ELF-1 (cell line): ENCODE data around the gene SLC25A10.
"Not testable (repeated sequence)": the region's sequence is repeated elsewhere in the genome, so short reads cannot be mapped to it uniquely, and the experiment has no call there.

Experiments used
- DNase-seq: peaks from one replicate; pipeline ENCODE4 v3.0.0-alpha.2; 2016; ENCODE audit warnings: low read depth, low spot score

The SLC25A10 gene

GRCh38 chr17:81722184-81723120 lies 10.4 kb downstream of the SLC25A10 start:
- no peak for DNase-seq

GRCh38 chr17:81723651-81724209 lies 11.6 kb downstream of the SLC25A10 start:
- no peak for DNase-seq

GRCh38 chr17:81725439-81725838 lies 13.4 kb downstream of the SLC25A10 start:
- DNase-seq: no peak

GRCh38 chr17:81726004-81726403 lies 13.9 kb downstream of the SLC25A10 start:
- no peak for DNase-seq

- no peak for DNase-seq
Observed at GRCh38 chr17:81727324-81728031, 15.4 kb downstream of the SLC25A10 start.

- DNase-seq: peak; percentile 87
Observed at GRCh38 chr17:81733507-81734404, 21.7 kb downstream of the SLC25A10 start.

- no peak for DNase-seq
Observed at GRCh38 chr17:81734405-81735263, 22.6 kb downstream of the SLC25A10 start.

- DNase-seq: peak; percentile 54
Observed at GRCh38 chr17:81735264-81736102, 23.4 kb downstream of the SLC25A10 start.

- DNase-seq: no peak
Observed at GRCh38 chr17:81737947-81738800, 26.1 kb downstream of the SLC25A10 start.

GRCh38 chr17:81738801-81739393 lies 26.8 kb downstream of the SLC25A10 start:
- DNase-seq: no peak

- DNase-seq: not testable (repeated sequence)
Observed at GRCh38 chr17:81739593-81739992, 27.5 kb downstream of the SLC25A10 start.

GRCh38 chr17:81740395-81740961 lies 28.4 kb downstream of the SLC25A10 start:
- no peak for DNase-seq

- no peak for DNase-seq
Observed at GRCh38 chr17:81741049-81741593, 29.0 kb downstream of the SLC25A10 start.

- no peak for DNase-seq
Observed at GRCh38 chr17:81741594-81742452, 29.7 kb downstream of the SLC25A10 start.
